Stomach (tissue), 9 donors: ENCODE measurements around the gene NAT10. TPM values are rescaled to one million over a fixed set of nuclear protein-coding genes. Genes with fewer than 3 reads are reported as not detected.

ENCODE experiments used
- DNase-seq, 2 donors: peaks; one replicate each; pipeline versions ENCODE4 v3.0.0 to v3.0.0-alpha.2; 2013 to 2019
- H3K27ac ChIP-seq, 5 donors: fragments of 200-600 bp in 4 of 5; sonication (generic) in 4 of 5; one replicate each; pipeline ENCODE4 v1.5.1; 2013 to 2019; ENCODE audit warnings: mild to moderate bottlenecking in 1 of 5, moderate library complexity in 1 of 5
- H3K27me3 ChIP-seq, 3 donors: fragments of 200-600 bp; sonication (generic); one replicate each; pipeline ENCODE4 v1.5.1; 2017 to 2019; ENCODE audit warnings: mixed run types in 1 of 3
- H3K36me3 ChIP-seq, 4 donors: fragments of 200-600 bp; sonication (generic); 1 replicate in 3 of 4; 2 replicates in 1 of 4; pipeline ENCODE4 v1.5.1; 2016 to 2019
- H3K4me1 ChIP-seq, 4 donors: fragments of 200-600 bp; sonication (generic); one replicate each; pipeline ENCODE4 v1.5.1; 2016 to 2019
- H3K4me3 ChIP-seq, 4 donors: fragments of 200-600 bp; sonication (generic) in 3 of 4; one replicate each; pipeline ENCODE4 v1.5.1; 2016 to 2019; ENCODE audit warnings: mild to moderate bottlenecking in 1 of 4
- H3K9me3 ChIP-seq, 4 donors: fragments of 200-600 bp; sonication (generic); one replicate each; pipeline ENCODE4 v1.5.1; 2016 to 2019
- EP300 ChIP-seq: sonication (generic); formaldehyde crosslinking; IDR thresholded peaks from one replicate; pipeline ENCODE4 v1.6.1; 2017; ENCODE audit warnings: antibody characterized with exemption
- POLR2A ChIP-seq, 4 donors: fragments of 450-650 bp; IDR thresholded peaks; one replicate each; pipeline ENCODE4 v1.6.1; 2016; ENCODE audit warnings: antibody characterized with exemption in 4 of 4, control low read depth in 2 of 4, mild to moderate bottlenecking in 1 of 4, moderate library complexity in 1 of 4
- POLR2AphosphoS5 ChIP-seq, 3 donors: sonication (generic); formaldehyde crosslinking; IDR thresholded peaks; one replicate each; pipeline ENCODE4 v1.6.1; 2016; ENCODE audit warnings: antibody characterized with exemption in 3 of 3
- WGBS, 5 donors: extraction: QIAGEN DNeasy Blood & Tissue Kit in 3 of 5; methylation state at CpG; one replicate each; pipeline versions ENCODE4 v1.1.5 to v1.1.7; 2013 to 2018; 5-methylcytosine and 5-hydroxymethylcytosine counted together
- intact Hi-C: fragments of 100-400 bp; cut with DNase I; formaldehyde crosslinking; loops from one replicate; pipeline ENCODE4 v1.15.1; 2023; ENCODE audit warnings: low total_unique reads
- polyA plus RNA-seq, 3 donors: library from polyadenylated mRNA; stranded (reverse); fragments of 200-250 nt; gene quantifications; one replicate each; pipeline ENCODE4 v1.2.3, GENCODE V29; 2013
- total RNA-seq, 5 donors: library from RNA; depleted of rRNA; stranded (reverse); fragments of >200 nt; gene quantifications; one replicate each; pipeline versions ENCODE4 v1.1.0 to v1.2.3, GENCODE V29; 2014 to 2016
- TF ChIP-seq, protein P1 (sequence below), 7 experiments: fragments of 450-650 bp in 4 of 7; fragments of 200-600 bp in 3 of 7; sonication (generic) in 3 of 7; IDR thresholded peaks; one replicate each; pipeline ENCODE4 v1.5.1; 2016 to 2019; ENCODE audit warnings: antibody characterized with exemption in 7 of 7, control low read depth in 2 of 7, mild to moderate bottlenecking in 1 of 7
- donor health status: healthy with polysubstance abuse.
- donor health status: Bipolar disorder and iron deficiency.
- donor health status: healthy.

NAT10 gene
- total and polyA plus RNA-seq, 8 donors = 13.0 to 245 (median 25.2) TPM

DNA sequence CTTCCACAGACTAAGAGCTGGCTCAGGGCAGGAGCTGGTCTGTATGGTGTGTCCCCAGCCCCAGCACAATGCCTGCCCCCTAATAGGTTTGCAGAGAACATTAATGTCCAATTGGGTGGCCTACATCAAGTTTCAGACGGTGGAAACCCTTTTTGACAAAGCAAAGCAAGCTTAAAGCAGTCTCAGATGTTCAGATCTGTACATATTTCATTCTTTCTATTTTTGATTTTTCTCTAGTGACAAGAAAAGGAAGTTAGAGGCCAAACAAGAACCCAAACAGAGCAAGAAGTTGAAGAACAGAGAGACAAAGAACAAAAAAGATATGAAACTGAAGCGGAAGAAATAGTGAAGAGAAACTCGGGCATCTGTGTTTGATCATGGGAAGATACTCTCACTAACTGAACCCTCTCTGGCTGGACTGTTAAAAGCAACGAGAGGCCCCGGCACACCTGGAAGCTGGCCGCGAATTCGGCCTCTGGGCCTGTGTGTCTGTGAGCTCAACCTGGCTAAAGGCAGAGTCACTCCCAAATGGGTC lies 40.5 kb downstream of the NAT10 start:
- no peaks in the 10 kb centered on the region for H3K27me3 ChIP-seq
- H3K36me3 ChIP-seq = peaks cover 71 to 100% (median 100%) of the 10 kb centered on the region in 4 donors
- no peak overlapping the region for H3K27ac ChIP-seq
- no peak for DNase-seq
- TF ChIP-seq, protein P1, sequence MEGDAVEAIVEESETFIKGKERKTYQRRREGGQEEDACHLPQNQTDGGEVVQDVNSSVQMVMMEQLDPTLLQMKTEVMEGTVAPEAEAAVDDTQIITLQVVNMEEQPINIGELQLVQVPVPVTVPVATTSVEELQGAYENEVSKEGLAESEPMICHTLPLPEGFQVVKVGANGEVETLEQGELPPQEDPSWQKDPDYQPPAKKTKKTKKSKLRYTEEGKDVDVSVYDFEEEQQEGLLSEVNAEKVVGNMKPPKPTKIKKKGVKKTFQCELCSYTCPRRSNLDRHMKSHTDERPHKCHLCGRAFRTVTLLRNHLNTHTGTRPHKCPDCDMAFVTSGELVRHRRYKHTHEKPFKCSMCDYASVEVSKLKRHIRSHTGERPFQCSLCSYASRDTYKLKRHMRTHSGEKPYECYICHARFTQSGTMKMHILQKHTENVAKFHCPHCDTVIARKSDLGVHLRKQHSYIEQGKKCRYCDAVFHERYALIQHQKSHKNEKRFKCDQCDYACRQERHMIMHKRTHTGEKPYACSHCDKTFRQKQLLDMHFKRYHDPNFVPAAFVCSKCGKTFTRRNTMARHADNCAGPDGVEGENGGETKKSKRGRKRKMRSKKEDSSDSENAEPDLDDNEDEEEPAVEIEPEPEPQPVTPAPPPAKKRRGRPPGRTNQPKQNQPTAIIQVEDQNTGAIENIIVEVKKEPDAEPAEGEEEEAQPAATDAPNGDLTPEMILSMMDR (IDR thresholded peaks at IDR 0.05) = no peak
- TF ChIP-seq POLR2A (IDR thresholded peaks at IDR 0.05) (no peak), POLR2AphosphoS5 (IDR thresholded peaks at IDR 0.05) (no peak), EP300 (no peak)
- WGBS, 5 donors = 85 to 93% (median 91%) methylated on average over 8 of the region's 8 CpGs
- no peaks in the 10 kb centered on the region for H3K4me1 ChIP-seq
- H3K9me3 ChIP-seq = no peaks in the 10 kb centered on the region
- intact Hi-C loops = no loop called here
- no peak overlapping the region for H3K4me3 ChIP-seq

DNA sequence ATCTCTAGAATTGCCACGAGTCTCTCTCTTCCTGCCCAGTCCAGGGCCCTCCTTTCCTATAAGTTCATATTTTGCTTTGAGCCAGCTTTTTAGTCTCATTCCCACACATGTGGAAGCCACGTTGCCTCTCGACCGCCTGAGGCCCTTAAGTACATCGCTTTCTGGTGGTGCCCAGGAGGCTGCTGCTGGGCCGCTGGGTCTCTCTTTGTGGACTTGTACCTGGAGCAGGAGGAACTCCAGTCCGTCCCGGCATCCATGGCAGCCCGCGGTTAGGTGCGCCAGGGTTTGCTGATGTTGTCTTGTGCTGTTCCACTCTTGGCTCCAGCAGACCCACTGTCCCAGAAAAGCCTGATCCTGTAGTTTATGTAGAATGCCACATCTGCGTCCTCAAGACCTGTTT lies 41.0 kb downstream of the NAT10 start:
- DNase-seq = no peak
- Histone ChIP-seq H3K9me3 (no peaks in the 10 kb centered on the region), H3K27ac (no peak overlapping the region), H3K4me1 (no peaks in the 10 kb centered on the region), H3K36me3 (peaks cover 66 to 100% (median 100%) of the 10 kb centered on the region in 4 donors), H3K4me3 (no peak overlapping the region), H3K27me3 (no peaks in the 10 kb centered on the region)
- intact Hi-C loops = no loop called here
- TF ChIP-seq, protein P1 (IDR thresholded peaks at IDR 0.05) = no peak
- TF ChIP-seq EP300 (no peak), POLR2AphosphoS5 (IDR thresholded peaks at IDR 0.05) (no peak)
- WGBS, 5 donors = 88 to 98% (median 93%) methylated on average over 12 of the region's 12 CpGs

DNA sequence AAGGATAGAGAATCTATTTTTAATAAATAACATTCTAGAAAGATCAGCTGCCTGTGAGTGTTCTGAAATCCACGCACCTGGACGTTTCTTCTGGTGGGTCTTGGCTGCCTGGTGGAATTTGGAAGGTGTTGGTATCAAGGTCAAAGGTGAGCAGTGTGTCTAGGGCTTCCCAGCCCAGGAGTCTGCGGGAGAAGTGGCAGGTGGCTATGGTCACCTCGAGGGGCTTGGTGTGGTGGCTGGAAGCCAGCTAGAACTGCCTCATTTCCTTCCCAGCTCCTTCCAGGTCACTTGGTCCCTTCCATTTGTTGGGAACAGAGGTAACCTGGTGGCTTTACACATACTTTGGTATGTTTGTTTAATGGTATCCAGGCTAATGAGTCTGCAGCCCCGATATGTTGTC lies 41.4 kb downstream of the NAT10 start:
- no peak overlapping the region for H3K4me3 ChIP-seq
- TF ChIP-seq, protein P1 (IDR thresholded peaks at IDR 0.05) = no peak
- TF ChIP-seq POLR2A (IDR thresholded peaks at IDR 0.05) = no peak
- no peak for TF ChIP-seq POLR2AphosphoS5 (IDR thresholded peaks at IDR 0.05)
- TF ChIP-seq EP300 = no peak
- no peaks in the 10 kb centered on the region for H3K9me3 ChIP-seq
- no peak for DNase-seq
- 70 to 91% (median 78%) methylated on average over 5 of the region's 5 CpGs for WGBS, 5 donors
- H3K4me1 ChIP-seq = no peaks in the 10 kb centered on the region
- H3K27ac ChIP-seq = no peak overlapping the region
- intact Hi-C loops = no loop called here
- H3K36me3 ChIP-seq = peaks cover 61 to 100% (median 100%) of the 10 kb centered on the region in 4 donors
- no peaks in the 10 kb centered on the region for H3K27me3 ChIP-seq

DNA sequence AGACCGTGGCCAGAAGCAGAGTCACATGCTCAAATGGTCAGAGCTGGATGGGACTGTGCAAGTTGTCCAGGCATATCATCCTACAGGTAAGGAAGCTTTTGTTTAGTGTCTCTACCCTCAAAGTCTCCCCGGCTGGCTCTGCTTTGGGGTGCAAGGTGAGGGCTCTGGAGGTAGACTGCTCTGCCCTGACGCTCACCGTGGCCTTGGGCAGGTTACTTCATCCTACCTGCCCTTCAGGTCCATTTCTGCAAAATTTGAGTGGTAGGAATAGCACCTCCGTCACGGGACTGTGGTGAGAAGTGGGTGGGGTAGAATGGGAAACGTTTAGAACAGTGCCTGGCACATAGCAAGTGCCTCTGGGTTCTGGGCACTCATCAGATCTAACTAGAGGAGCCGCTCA lies 42.2 kb downstream of the NAT10 start:
- H3K4me1 ChIP-seq = no peaks in the 10 kb centered on the region
- H3K27ac ChIP-seq = no peak overlapping the region
- peaks cover 55 to 100% (median 100%) of the 10 kb centered on the region in 4 donors for H3K36me3 ChIP-seq
- TF ChIP-seq EP300 (no peak), POLR2A (IDR thresholded peaks at IDR 0.05) (no peak), POLR2AphosphoS5 (IDR thresholded peaks at IDR 0.05) (no peak)
- TF ChIP-seq, protein P1 (IDR thresholded peaks at IDR 0.05) = no peak
- intact Hi-C loops = no loop called here
- 83 to 89% (median 86%) methylated on average over 8 of the region's 8 CpGs for WGBS, 5 donors
- H3K27me3 ChIP-seq = no peaks in the 10 kb centered on the region
- no peak overlapping the region for H3K4me3 ChIP-seq
- DNase-seq = no peak
- H3K9me3 ChIP-seq = no peaks in the 10 kb centered on the region
